Activated CD4-positive, alpha-beta T cell treated with anti-CD3 and anti-CD28 coated beads for 36 hours (primary cell): ENCODE measurements around the gene APEX1. TPM values are rescaled to one million over a fixed set of nuclear protein-coding genes. Genes with fewer than 3 reads are reported as not detected.
A peak's percentile ranks its signal among the peaks of the same experiment; 100 is the strongest.

Experiments
- ATAC-seq: fragments of 200-7000 bp; cut with Tn5 transposase; one replicate; pipeline ENCODE4 v1.10.0; 2021; ENCODE audit warnings: mild to moderate bottlenecking, moderate library complexity
- CTCF ChIA-PET: fragments of 350-600 bp; sonication (Branson Sonifier 250); formaldehyde crosslinking; loops from one replicate; lab custom pipeline; 2021; ENCODE audit warnings: antibody characterized with exemption; lab: Charles Lee
- POLR2A ChIA-PET: fragments of 350-600 bp; sonication (Branson Sonifier 250); formaldehyde crosslinking; loops from one replicate; lab custom pipeline; 2021; ENCODE audit warnings: antibody characterized with exemption, inconsistent platforms; lab: Charles Lee
- DNase-seq: peaks from one replicate; pipeline ENCODE4 v3.0.0-alpha.2; 2020
- H3K27ac Mint-ChIP-seq: one replicate; pipeline ENCODE4 v1.8.0; 2021; ENCODE audit warnings: mixed read lengths
- H3K27me3 Mint-ChIP-seq: one replicate; pipeline ENCODE4 v1.8.0; 2021; ENCODE audit warnings: mixed read lengths
- H3K36me3 Mint-ChIP-seq: one replicate; pipeline ENCODE4 v1.8.0; 2021; ENCODE audit warnings: low read depth, mixed read lengths
- H3K4me1 Mint-ChIP-seq: one replicate; pipeline ENCODE4 v1.8.0; 2021; ENCODE audit warnings: mixed read lengths
- H3K4me3 Mint-ChIP-seq: one replicate; pipeline ENCODE4 v1.8.0; 2021; ENCODE audit warnings: mild to moderate bottlenecking, moderate library complexity, mixed read lengths
- H3K9me3 Mint-ChIP-seq: one replicate; pipeline ENCODE4 v1.8.0; 2021; ENCODE audit warnings: low read depth, mixed read lengths
- intact Hi-C, 2 experiments: fragments of 100-400 bp; cut with DNase I in 1 of 2; cut with micrococcal nuclease in 1 of 2; formaldehyde crosslinking; loops; one replicate each; pipeline versions ENCODE4 v1.14.2 to v1.15.1; 2022 to 2024; cut with DNase I, micrococcal nuclease
- total RNA-seq, 2 experiments: library from RNA; stranded (reverse); gene quantifications; one replicate each; pipeline ENCODE4 v1.2.3, GENCODE V29; 2021

The APEX1 gene
- total RNA-seq, result 100 to 1,000 TPM; 216 to 257 TPM

DNA sequence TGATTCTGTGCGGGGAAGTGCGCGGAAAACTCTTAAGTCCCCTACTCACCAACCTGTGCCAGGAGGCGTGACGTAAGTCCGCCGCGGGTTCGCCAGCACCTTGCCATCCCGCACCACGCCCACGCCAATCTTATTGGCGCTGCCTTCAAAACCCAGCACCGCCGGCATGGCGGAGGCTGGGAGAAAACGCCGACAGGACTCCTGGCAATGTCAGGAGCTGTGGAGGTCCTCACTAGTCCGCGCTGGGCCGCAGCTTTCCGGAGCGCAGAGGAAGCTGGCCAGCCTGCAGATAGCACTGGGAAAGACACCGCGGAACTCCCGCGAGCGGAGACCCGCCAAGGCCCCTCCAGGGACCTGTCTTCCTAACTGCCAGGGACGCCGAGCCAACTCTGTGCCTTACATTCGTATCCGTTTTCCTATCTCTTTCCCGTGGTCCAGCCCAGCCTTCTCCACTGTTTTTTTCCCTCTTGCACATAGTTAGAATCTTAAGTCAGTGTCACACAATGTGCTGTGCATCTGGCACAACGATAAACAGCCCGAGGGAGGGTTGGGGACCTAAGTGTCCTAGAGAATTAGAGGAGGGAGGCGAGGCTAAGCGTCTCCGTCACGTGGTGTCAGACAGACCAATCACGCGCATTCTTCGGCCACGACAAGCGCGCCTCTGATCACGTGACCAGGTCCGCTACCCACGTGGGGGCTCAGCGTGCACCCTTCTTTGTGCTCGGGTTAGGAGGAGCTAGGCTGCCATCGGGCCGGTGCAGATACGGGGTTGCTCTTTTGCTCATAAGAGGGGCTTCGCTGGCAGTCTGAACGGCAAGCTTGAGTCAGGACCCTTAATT, at the start of gene APEX1, which contains the start of gene OSGEP:
Gene APEX1 (plus strand): TSS at position 711 of the 839 bp plus-strand sequence. CDS start 420 bp downstream, outside the sequence.
Gene OSGEP (minus strand): TSS at position 297 of the 839 bp plus-strand sequence. CDS start 129 bp downstream, at position 168.
- Mint-ChIP-seq H3K4me1 (peaks cover 18% of the 10 kb centered on the region), H3K9me3 (no peaks in the 10 kb centered on the region), H3K27me3 (no peaks in the 10 kb centered on the region), H3K36me3 (peaks cover 46% of the 10 kb centered on the region), H3K27ac (no peak within 1 kb of the TSS), H3K4me3 (no peak within 1 kb of the TSS)
- DNase-seq (peak; percentile 99), ATAC-seq (peak; percentile 89)
- CTCF ChIA-PET, result interaction anchor here (0.6 to 4.6 kb wide), 9 partner anchors 18 to 236 kb away, joined by 3 to 25 read pairs (median 5); partner anchors contain the start of gene PARP2
- POLR2A ChIA-PET, result interaction anchor here (0.6 to 2.7 kb wide), 14 partner anchors 8 to 168 kb away, joined by 3 to 44 read pairs (median 6); partner anchors contain the start of genes PARP2, PNP and TEP1
- intact Hi-C loops, result loop anchor here (1.0 to 5.0 kb wide), 18 partner anchors 14 to 814 kb away; partner anchors contain the start of genes CCNB1IP1 (in 2 of the 2), PARP2 (in 2 of the 2), PNP (in 2 of the 2) and TEP1 (in 2 of the 2)

DNA sequence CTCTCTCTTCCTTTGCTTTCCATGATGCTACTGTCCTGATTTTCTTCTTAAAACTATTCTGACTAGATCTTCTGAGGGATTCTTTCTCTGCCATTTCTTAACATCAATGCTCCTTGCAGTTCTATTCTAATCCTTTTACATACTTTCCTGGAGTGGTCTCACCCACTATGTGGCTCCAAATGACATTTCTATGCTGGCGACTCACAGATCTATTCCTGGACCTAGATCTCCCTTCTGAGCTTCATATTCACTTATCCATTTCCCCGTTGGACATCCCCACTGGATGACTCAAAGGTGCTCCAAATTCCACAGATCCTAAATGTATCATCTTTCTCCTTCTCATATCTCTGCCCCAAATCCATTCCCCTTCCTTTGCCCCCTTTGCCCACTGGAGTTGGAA, 45.8 kb upstream of the APEX1 start:
- H3K4me1 Mint-ChIP-seq, result peaks cover 39% of the 10 kb centered on the region
- no peak overlapping the region for H3K4me3 Mint-ChIP-seq
- POLR2A ChIA-PET, result no interaction called here

DNA sequence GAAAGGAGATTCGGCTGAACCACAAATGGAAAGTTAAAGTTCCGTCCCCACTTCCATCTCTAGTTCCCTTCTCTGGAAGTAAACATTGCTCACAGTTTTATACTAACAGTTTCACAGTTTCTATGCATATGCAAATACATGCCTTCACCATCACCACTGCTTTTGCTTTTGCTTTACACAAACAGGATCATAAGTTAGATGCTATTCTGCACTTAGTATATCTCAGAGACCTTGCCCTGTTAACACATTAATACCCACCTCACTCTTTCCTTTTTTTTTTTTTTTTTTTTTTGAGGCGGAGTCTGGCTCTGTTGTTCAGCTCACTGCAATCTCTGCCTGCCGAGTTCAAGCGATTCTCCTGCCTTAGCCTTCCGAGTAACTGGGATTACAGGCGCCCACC, 42.6 kb upstream of the APEX1 start:
- POLR2A ChIA-PET, result interaction anchor here (2.1 kb wide), 1 partner anchor 49 kb away, joined by 8 read pairs; the partner anchor contains the start of gene PIP4P1

More for the DNA sequence above, 45.8 kb upstream of the APEX1 start:
- ATAC-seq (no peak), DNase-seq (no peak)
- H3K27me3 Mint-ChIP-seq, result no peaks in the 10 kb centered on the region
- intact Hi-C loops, result no loop called here
- peaks cover 35% of the 10 kb centered on the region for H3K36me3 Mint-ChIP-seq
- H3K9me3 Mint-ChIP-seq, result no peaks in the 10 kb centered on the region
- H3K27ac Mint-ChIP-seq, result peak overlapping the region; percentile 6
- CTCF ChIA-PET, result interaction anchor here (0.5 to 1.6 kb wide), 2 partner anchors 13 to 67 kb away, joined by 3 to 4 read pairs; no protein-coding TSS in a partner anchor

DNA sequence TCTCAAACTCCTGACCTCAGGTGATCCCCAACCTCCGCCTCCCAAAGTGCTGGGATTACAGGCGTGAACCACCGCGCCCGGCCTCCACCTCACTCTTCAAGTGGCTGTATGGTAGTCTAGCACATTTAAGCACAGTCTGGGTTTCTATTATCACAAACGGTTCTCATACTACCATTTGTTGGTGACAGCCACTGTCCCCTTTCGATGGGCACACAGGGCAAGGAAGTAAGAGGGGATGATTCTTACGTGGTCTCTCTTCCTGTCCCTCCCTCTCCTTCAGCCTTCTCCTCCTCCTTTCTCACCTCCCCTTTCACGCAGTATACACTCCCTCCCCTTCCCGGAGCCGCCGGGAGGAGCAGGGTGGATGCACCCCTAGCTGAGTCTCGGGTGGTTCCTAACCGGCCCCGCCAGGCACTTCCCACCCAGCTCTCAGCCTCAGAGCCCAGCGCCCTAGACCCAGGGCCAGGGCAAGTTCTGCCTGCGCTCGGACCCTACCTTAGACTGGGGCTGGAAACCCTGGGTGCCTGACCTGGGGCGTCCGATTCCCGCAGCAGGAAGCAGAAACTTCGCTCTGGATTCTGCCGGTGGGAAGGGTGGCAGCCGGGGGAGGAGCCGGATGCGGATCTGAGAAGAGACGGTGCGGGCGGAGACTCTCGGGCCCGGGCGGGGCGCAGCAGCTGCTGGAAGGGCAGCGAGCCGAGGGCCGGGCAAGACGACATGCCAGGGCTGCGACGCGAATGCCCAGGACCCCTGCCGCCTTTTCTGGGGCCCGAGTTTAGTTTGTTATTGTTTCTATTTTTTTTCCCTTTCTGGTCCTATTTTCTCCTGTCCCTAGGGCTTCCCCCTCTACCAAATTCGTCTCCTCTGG, 41.9 kb upstream of the APEX1 start, which contains the start of gene TEP1:
Gene TEP1 (minus strand): TSS at position 626 of the 868 bp plus-strand sequence. CDS start 5,062 bp downstream, outside the sequence.
- H3K4me1 Mint-ChIP-seq, result peaks cover 37% of the 10 kb centered on the region
- intact Hi-C loops, result loop anchor here (1.0 to 5.0 kb wide), 12 partner anchors 12 to 269 kb away; partner anchors contain the start of genes APEX1 (in 2 of the 2), PARP2 (in 2 of the 2), CCNB1IP1 (in 1 of the 2) and OSGEP (in 1 of the 2)
- DNase-seq, result peak; percentile 87
- H3K27ac Mint-ChIP-seq, result peak within 1 kb of the TSS; percentile 94
- no peaks in the 10 kb centered on the region for H3K9me3 Mint-ChIP-seq
- ChIA-PET CTCF (interaction anchor here (0.7 to 3.9 kb wide), 11 partner anchors 7 to 610 kb away, joined by 4 to 39 read pairs (median 19); partner anchors contain the start of genes APEX1, OSGEP, PARP2 and PIP4P1), POLR2A (interaction anchor here (1.1 to 2.4 kb wide), 3 partner anchors 42 to 70 kb away, joined by 3 to 8 read pairs (median 6); partner anchors contain the start of genes APEX1 and PIP4P1)
- peak; percentile 82 for ATAC-seq
- H3K27me3 Mint-ChIP-seq, result no peaks in the 10 kb centered on the region
- H3K36me3 Mint-ChIP-seq, result peaks cover 6% of the 10 kb centered on the region
- peak within 1 kb of the TSS; percentile 82 for H3K4me3 Mint-ChIP-seq

More for the DNA sequence above, 42.6 kb upstream of the APEX1 start:
- CTCF ChIA-PET, result interaction anchor here (3.8 to 3.9 kb wide), 3 partner anchors 7 to 70 kb away, joined by 23 to 39 read pairs (median 30); partner anchors contain the start of gene PARP2
- Mint-ChIP-seq H3K4me1 (peaks cover 35% of the 10 kb centered on the region), H3K36me3 (peaks cover 13% of the 10 kb centered on the region), H3K27ac (peak overlapping the region; percentile 94), H3K27me3 (no peaks in the 10 kb centered on the region), H3K4me3 (peak overlapping the region; percentile 82), H3K9me3 (no peaks in the 10 kb centered on the region)
- ATAC-seq (peak; percentile 42), DNase-seq (no peak)
- intact Hi-C loops, result loop anchor here in 1 of 2 experiments (2.0 to 5.0 kb wide), 5 partner anchors 42 to 270 kb away; partner anchors contain the start of genes APEX1, CCNB1IP1, OSGEP and RNASE4

DNA sequence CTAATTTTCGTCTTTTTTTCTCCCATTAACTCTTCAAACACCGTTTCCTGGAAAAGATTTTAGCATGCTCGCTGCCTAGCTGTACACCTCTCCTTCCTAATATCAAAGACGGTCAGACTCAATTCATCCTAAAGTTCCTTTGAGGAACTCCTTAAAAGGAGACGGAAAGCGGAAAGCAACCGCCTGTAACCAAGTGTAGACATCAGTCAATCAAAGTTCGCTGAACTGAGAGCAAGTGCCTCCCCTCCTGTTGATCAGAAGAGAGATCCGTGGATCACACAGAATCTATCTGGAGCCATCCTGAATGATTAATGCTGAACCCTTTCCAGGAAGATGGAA, 41.3 kb upstream of the APEX1 start:
- DNase-seq (peak; percentile 49), ATAC-seq (peak; percentile 37)
- intact Hi-C loops, result loop anchor here (1.0 to 5.0 kb wide), 12 partner anchors 12 to 269 kb away; partner anchors contain the start of genes APEX1 (in 2 of the 2), PARP2 (in 2 of the 2), CCNB1IP1 (in 1 of the 2) and OSGEP (in 1 of the 2)
- Mint-ChIP-seq H3K4me3 (peak overlapping the region; percentile 82), H3K27ac (peak overlapping the region; percentile 94), H3K4me1 (peaks cover 37% of the 10 kb centered on the region), H3K36me3 (peaks cover 4% of the 10 kb centered on the region), H3K9me3 (no peaks in the 10 kb centered on the region), H3K27me3 (no peaks in the 10 kb centered on the region)
- ChIA-PET CTCF (interaction anchor here (0.6 to 3.9 kb wide), 14 partner anchors 8 to 610 kb away, joined by 3 to 39 read pairs (median 13); partner anchors contain the start of genes APEX1, OSGEP, PARP2 and PIP4P1), POLR2A (interaction anchor here (1.1 to 2.4 kb wide), 3 partner anchors 42 to 71 kb away, joined by 3 to 8 read pairs (median 6); partner anchors contain the start of genes APEX1 and PIP4P1)

DNA sequence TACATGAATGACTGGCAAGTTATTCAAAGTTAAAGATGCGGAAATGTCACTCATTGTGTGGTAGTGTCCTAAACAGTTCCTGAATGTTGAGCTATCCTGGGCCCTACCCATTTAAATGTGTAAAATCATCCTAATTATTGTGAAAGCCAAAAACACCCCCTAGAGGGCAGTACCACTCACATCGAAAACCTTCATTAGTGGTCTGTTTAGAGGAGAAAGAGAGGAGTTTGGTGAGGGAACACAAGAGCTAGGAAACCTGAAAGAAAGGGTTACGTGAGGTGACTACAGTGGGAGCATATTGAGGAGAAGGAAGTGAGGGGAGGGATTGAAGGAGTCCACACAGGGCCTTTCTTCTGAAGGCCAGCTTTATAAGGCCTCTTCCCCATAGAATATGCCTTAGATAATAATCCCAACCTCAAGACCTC, 39.2 kb upstream of the APEX1 start:
- Mint-ChIP-seq H3K27me3 (no peaks in the 10 kb centered on the region), H3K9me3 (no peaks in the 10 kb centered on the region), H3K4me1 (peaks cover 29% of the 10 kb centered on the region), H3K27ac (peak overlapping the region; percentile 14), H3K36me3 (peaks cover 4% of the 10 kb centered on the region), H3K4me3 (no peak overlapping the region)
- ATAC-seq (peak; percentile 35), DNase-seq (peak; percentile 44)
- CTCF ChIA-PET, result interaction anchor here (0.6 to 3.9 kb wide), 26 partner anchors 8 to 268 kb away, joined by 3 to 39 read pairs (median 4); partner anchors contain the start of genes APEX1, CCNB1IP1, OSGEP and PARP2
- intact Hi-C loops, result no loop called here
- POLR2A ChIA-PET, result interaction anchor here (0.5 to 1.2 kb wide), 5 partner anchors 37 to 268 kb away, joined by 3 to 8 read pairs (median 3); partner anchors contain the start of gene PIP4P1

DNA sequence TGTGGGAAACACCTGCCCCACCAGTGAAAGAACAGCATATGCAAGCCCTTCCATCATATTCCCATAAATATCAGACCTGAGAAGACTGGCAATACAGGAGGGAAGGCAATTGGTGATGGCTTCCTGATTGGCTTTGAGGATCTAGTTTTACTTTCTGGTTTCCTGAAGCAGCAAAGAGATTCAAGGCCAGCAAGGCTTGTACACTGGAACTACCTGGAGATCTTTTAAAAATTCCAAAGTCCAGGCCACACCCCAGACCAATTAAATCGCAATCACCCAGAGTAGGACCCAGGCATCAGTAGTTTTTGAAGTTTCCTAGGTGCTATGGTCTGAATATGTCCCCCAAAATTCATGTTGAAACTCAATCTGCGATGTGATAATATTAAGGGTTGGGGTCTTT, 38.8 kb upstream of the APEX1 start:
- no peaks in the 10 kb centered on the region for H3K27me3 Mint-ChIP-seq
- H3K4me3 Mint-ChIP-seq, result no peak overlapping the region
- peaks cover 26% of the 10 kb centered on the region for H3K4me1 Mint-ChIP-seq
- H3K36me3 Mint-ChIP-seq, result peaks cover 1% of the 10 kb centered on the region
- no peaks in the 10 kb centered on the region for H3K9me3 Mint-ChIP-seq
- DNase-seq (no peak), ATAC-seq (no peak)
- ChIA-PET CTCF (interaction anchor here (0.6 to 3.9 kb wide), 23 partner anchors 8 to 268 kb away, joined by 3 to 39 read pairs (median 5); partner anchors contain the start of genes APEX1, CCNB1IP1, OSGEP and PARP2), POLR2A (interaction anchor here (0.5 to 1.2 kb wide), 5 partner anchors 37 to 267 kb away, joined by 3 to 8 read pairs (median 3); partner anchors contain the start of gene PIP4P1)
- H3K27ac Mint-ChIP-seq, result peak overlapping the region; percentile 14
- intact Hi-C loops, result no loop called here

DNA sequence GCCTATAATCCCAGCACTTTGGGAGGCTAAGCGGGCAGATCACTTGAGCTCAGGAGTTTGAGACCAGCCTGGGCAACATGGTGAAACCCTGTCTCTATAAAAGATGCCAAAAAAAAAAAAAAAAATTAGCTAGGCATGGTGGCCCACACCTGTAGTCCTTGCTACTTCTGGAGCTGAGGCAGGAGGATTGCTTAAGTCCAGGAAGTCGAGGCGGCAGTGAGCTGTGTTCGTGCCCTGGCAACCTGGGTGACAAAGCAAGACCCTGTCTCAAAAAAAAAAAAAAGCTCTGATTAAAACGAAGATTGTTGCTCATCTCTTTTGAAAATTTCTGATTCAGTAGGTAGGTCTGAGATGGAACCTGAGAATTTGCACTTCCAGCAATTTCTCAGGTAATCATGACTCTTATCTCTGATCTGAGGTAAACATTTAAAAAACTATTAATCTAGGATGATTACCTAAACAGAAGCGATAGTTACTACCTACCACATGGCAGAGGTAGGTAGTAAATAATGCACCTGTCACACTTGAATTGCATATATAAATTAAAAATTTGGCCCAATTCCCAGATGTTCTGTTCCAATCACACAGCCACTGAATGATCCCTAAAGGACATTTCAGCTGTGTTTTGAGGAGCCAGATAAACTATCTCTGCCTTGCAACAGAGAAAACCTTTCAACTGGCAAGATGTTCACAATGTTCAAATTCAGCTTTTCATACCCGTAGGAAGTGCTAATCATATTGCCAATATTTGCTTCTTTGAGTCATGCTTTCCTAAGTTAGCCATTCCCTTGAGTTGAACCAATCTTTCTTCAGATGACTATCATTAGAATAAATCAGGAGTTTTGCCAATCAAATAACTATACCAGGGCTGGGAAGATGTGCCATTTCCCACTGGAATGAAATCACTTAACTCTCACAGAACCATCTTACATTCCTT, 37.5 kb upstream of the APEX1 start:
- Mint-ChIP-seq H3K27me3 (no peaks in the 10 kb centered on the region), H3K9me3 (no peaks in the 10 kb centered on the region), H3K4me1 (peaks cover 17% of the 10 kb centered on the region), H3K27ac (no peak overlapping the region), H3K4me3 (no peak overlapping the region), H3K36me3 (no peaks in the 10 kb centered on the region)
- ATAC-seq (no peak), DNase-seq (peak; percentile 27)
- ChIA-PET CTCF (interaction anchor here (0.5 to 1.4 kb wide), 3 partner anchors 8 to 257 kb away, joined by 4 to 6 read pairs (median 5); no protein-coding TSS in a partner anchor), POLR2A (interaction anchor here (0.6 to 0.7 kb wide), 2 partner anchors 58 to 76 kb away, joined by 3 to 4 read pairs; no protein-coding TSS in a partner anchor)
- intact Hi-C loops, result no loop called here

DNA sequence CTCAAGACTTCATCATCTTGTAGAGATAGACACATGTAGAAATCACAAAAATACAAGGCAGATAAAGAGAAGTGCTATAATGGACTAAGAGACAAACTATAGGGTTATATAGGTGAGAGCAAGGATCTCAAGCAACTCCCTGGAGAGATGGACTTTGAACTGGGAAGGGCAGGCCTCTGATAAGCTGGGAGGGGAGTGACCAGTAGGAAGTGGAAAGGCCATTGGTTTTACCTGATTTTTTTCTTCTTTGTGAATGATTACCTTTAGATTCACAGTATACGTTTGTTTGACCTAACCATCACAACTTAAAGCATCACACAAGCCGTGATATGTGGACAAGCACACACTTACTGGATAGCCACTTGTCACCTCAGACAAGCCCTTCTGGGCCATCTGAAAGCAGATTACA, 36.5 kb upstream of the APEX1 start:
- CTCF ChIA-PET, result no interaction called here
- Mint-ChIP-seq H3K4me1 (peaks cover 17% of the 10 kb centered on the region), H3K4me3 (no peak overlapping the region), H3K27me3 (no peaks in the 10 kb centered on the region), H3K36me3 (no peaks in the 10 kb centered on the region), H3K9me3 (no peaks in the 10 kb centered on the region), H3K27ac (no peak overlapping the region)
- no peak for ATAC-seq
- POLR2A ChIA-PET, result no interaction called here
- DNase-seq, result no peak
- intact Hi-C loops, result no loop called here
